ENCODE data around the gene SEMA6D. TPM values are rescaled to one million over a fixed set of nuclear protein-coding genes. Genes with fewer than 3 reads are reported as not detected.

The SEMA6D gene
- total RNA-seq, 1 experiment from 2014 or later, result 0.91 TPM

GRCh38 chr15:47689660-47690059 lies 27.6 kb upstream of the SEMA6D start:
- Histone ChIP-seq H3K9me3 (ENCODE audit: low read length) (no peaks in the 10 kb centered on the region), H3F3A (ENCODE audit: low read length, unreplicated experiment) (no peaks in the 10 kb centered on the region), H3K9ac (ENCODE audit: low read length) (0 out of 2 replicates have a peak overlapping the region, but pooled peaks have one; percentile 8), H4K20me1 (ENCODE audit: low read length) (no peaks in the 10 kb centered on the region), H2AFZ (ENCODE audit: low read length) (peak overlapping the region; percentile 5; the same call in 1 of the 2 replicates), H3K4me2 (ENCODE audit: low read length) (peak overlapping the region; percentile 60; the same call in 1 of the 2 replicates), H3K9me2 (replicated peaks; ENCODE audit: low read length) (no peaks in the 10 kb centered on the region), H3K4me1 (ENCODE audit: insufficient read depth, low read length) (peaks cover 23% of the 10 kb centered on the region), H3K4me3 (ENCODE audit: low read length) (no peak overlapping the region), H3K79me2 (ENCODE audit: low read length) (no peaks in the 10 kb centered on the region), H3K36me3 (ENCODE audit: low read depth, low read length) (no peaks in the 10 kb centered on the region), H3K27ac (ENCODE audit: low read length) (no peak overlapping the region), H3K27me3 (ENCODE audit: low read length) (no peaks in the 10 kb centered on the region)
- DNase-seq, result no peak
- TF ChIP-seq EZH2 (IDR thresholded peaks at IDR 0.05; ENCODE audit: low read length, unreplicated experiment) (no peak), EZH2phosphoT487 (IDR thresholded peaks at IDR 0.05; ENCODE audit: borderline replicate concordance, low read length) (no peak), CTCF (conservative IDR thresholded peaks at IDR 0.05; ENCODE audit: low read depth, low read length) (no peak)
- POLR2A ChIA-PET (ENCODE audit: unreplicated experiment), result no interaction called here
- no peak for ATAC-seq
- BruUV-seq (replicated peaks), result no TSS peak
- intact Hi-C loops (cut with micrococcal nuclease), result loop anchor here (10.0 kb wide), 1 partner anchor 55 kb away; no protein-coding TSS in a partner anchor
- CTCF ChIA-PET, result no interaction called here

GRCh38 chr15:47691882-47692281 lies 25.4 kb upstream of the SEMA6D start:
- TF ChIP-seq CTCF (conservative IDR thresholded peaks at IDR 0.05; ENCODE audit: low read depth, low read length), result no peak
- no peak for TF ChIP-seq EZH2 (IDR thresholded peaks at IDR 0.05; ENCODE audit: low read length, unreplicated experiment)
- TF ChIP-seq EZH2phosphoT487 (IDR thresholded peaks at IDR 0.05; ENCODE audit: borderline replicate concordance, low read length), result no peak
- intact Hi-C loops (cut with micrococcal nuclease), result no loop called here
- no peak for ATAC-seq
- Histone ChIP-seq H3K4me2 (ENCODE audit: low read length) (no peak overlapping the region), H3K9me2 (replicated peaks; ENCODE audit: low read length) (no peaks in the 10 kb centered on the region), H3K9me3 (ENCODE audit: low read length) (no peaks in the 10 kb centered on the region), H3K4me3 (ENCODE audit: low read length) (no peak overlapping the region), H2AFZ (ENCODE audit: low read length) (no peak overlapping the region), H3K4me1 (ENCODE audit: insufficient read depth, low read length) (peaks cover 15% of the 10 kb centered on the region), H4K20me1 (ENCODE audit: low read length) (no peaks in the 10 kb centered on the region), H3K79me2 (ENCODE audit: low read length) (no peaks in the 10 kb centered on the region), H3K27ac (ENCODE audit: low read length) (no peak overlapping the region), H3K36me3 (ENCODE audit: low read depth, low read length) (no peaks in the 10 kb centered on the region), H3K27me3 (ENCODE audit: low read length) (no peaks in the 10 kb centered on the region), H3F3A (ENCODE audit: low read length, unreplicated experiment) (no peaks in the 10 kb centered on the region), H3K9ac (ENCODE audit: low read length) (no peak overlapping the region)
- BruUV-seq (replicated peaks), result no TSS peak
- POLR2A ChIA-PET (ENCODE audit: unreplicated experiment), result no interaction called here
- CTCF ChIA-PET, result no interaction called here
- no peak for DNase-seq

GRCh38 chr15:47696351-47696750 lies 21.0 kb upstream of the SEMA6D start:
- H2AFZ ChIP-seq (ENCODE audit: low read length), result no peak overlapping the region
- no peak overlapping the region for H3K4me2 ChIP-seq (ENCODE audit: low read length)
- H4K20me1 ChIP-seq (ENCODE audit: low read length), result no peaks in the 10 kb centered on the region
- no peaks in the 10 kb centered on the region for H3K36me3 ChIP-seq (ENCODE audit: low read depth, low read length)
- no peak overlapping the region for H3K4me3 ChIP-seq (ENCODE audit: low read length)
- DNase-seq, result no peak
- BruUV-seq (replicated peaks), result no TSS peak
- ChIA-PET POLR2A (ENCODE audit: unreplicated experiment) (no interaction called here), CTCF (no interaction called here)
- H3K27me3 ChIP-seq (ENCODE audit: low read length), result no peaks in the 10 kb centered on the region
- H3K4me1 ChIP-seq (ENCODE audit: insufficient read depth, low read length), result no peaks in the 10 kb centered on the region
- intact Hi-C loops (cut with micrococcal nuclease), result no loop called here
- H3K9me3 ChIP-seq (ENCODE audit: low read length), result no peaks in the 10 kb centered on the region
- no peaks in the 10 kb centered on the region for H3F3A ChIP-seq (ENCODE audit: low read length, unreplicated experiment)
- H3K9ac ChIP-seq (ENCODE audit: low read length), result no peak overlapping the region
- no peaks in the 10 kb centered on the region for H3K79me2 ChIP-seq (ENCODE audit: low read length)
- no peak for ATAC-seq
- H3K9me2 ChIP-seq (replicated peaks; ENCODE audit: low read length), result no peaks in the 10 kb centered on the region
- no peak overlapping the region for H3K27ac ChIP-seq (ENCODE audit: low read length)
- TF ChIP-seq EZH2phosphoT487 (IDR thresholded peaks at IDR 0.05; ENCODE audit: borderline replicate concordance, low read length) (no peak), CTCF (conservative IDR thresholded peaks at IDR 0.05; ENCODE audit: low read depth, low read length) (no peak), EZH2 (IDR thresholded peaks at IDR 0.05; ENCODE audit: low read length, unreplicated experiment) (no peak)
